Measurements from ENCODE around the gene RARA. TPM values are rescaled to one million over a fixed set of nuclear protein-coding genes. Genes with fewer than 3 reads are reported as not detected.

RARA gene
- polyA plus RNA-seq, 3 donors: 14.9 to 63.9 (median 29.4) TPM

DNA sequence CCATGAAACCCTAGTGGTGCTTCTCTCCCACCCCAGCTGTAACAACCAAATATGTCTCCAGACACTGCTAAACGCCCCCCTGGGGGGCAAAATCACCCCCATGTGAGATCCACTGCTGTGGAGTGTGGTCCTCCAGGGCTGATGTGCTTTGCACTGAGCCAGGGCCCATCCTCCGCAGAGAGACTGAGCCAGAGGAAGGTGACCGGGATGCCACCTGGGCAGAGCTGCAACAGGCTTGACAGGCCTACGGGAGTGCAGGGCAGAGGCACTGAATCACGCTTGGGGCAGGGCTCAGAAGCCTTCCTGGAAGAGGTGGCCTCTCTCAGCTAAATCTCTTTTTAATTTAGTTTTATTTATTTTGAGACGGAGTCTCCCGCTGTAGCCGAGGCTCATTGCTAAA, 51.1 kb downstream of the RARA start:
- no peak for DNase-seq
- peaks cover 36 to 45% (median 42%) of the 10 kb centered on the region in 3 donors for H3K27me3 Mint-ChIP-seq (ENCODE audit: low read depth in 3 of 3)
- H3K79me2 ChIP-seq (ENCODE audit: insufficient read depth, low read length): no peaks in the 10 kb centered on the region
- peak overlapping the region in 1 of 2 donors; percentile 46 for H3K4me3 Mint-ChIP-seq
- no peak overlapping the region for H3K4me3 ChIP-seq (replicated peaks in 1 of 3; ENCODE audit: low read depth in 2 of 3, low read length in 3 of 3)
- intact Hi-C loops (cut with micrococcal nuclease): loop anchor here in 1 of 2 donors (5.0 kb wide), 2 partner anchors 42 to 172 kb away; no protein-coding TSS in a partner anchor
- peaks cover 14 to 20% of the 10 kb centered on the region in 2 donors for H3K36me3 ChIP-seq (replicated peaks in 1 of 2; ENCODE audit: control insufficient read depth in 1 of 2, insufficient read depth in 2 of 2, low read length in 2 of 2)
- peaks cover 12 to 18% of the 10 kb centered on the region in 2 donors for H3K36me3 Mint-ChIP-seq
- no peak overlapping the region for H2AFZ ChIP-seq (ENCODE audit: insufficient read depth, low read depth, low read length, poor library complexity, severe bottlenecking)
- H3K9ac ChIP-seq (ENCODE audit: insufficient read depth, low read length, poor library complexity, severe bottlenecking): no peak overlapping the region
- peaks cover 0 to 35% of the 10 kb centered on the region in 2 donors for H3K27me3 ChIP-seq (ENCODE audit: control insufficient read depth in 2 of 2, insufficient read depth in 2 of 2, low read length in 2 of 2)
- no peak overlapping the region for H3K27ac ChIP-seq (ENCODE audit: low read depth in 1 of 2, low read length in 2 of 2)
- peaks cover 0 to 2% (median 0%) of the 10 kb centered on the region in 7 donors for H3K9me3 Mint-ChIP-seq
- H4K20me1 ChIP-seq (ENCODE audit: insufficient read depth, low read length): peaks cover 30% of the 10 kb centered on the region
- peak overlapping the region in 1 of 7 donors; percentile 23 for H3K27ac Mint-ChIP-seq
- peaks cover 28% of the 10 kb centered on the region for H3K4me1 Mint-ChIP-seq
- TF ChIP-seq CTCF (IDR thresholded peaks at IDR 0.05): no peak
- no peak overlapping the region for H3K4me2 ChIP-seq (replicated peaks; ENCODE audit: extremely low read depth, low read length, poor library complexity, severe bottlenecking)
- 100% methylated on average over 3 of the region's 8 CpGs for WGBS (ENCODE audit: insufficient coverage)
- no peaks in the 10 kb centered on the region for H3K9me3 ChIP-seq (replicated peaks in 1 of 2; ENCODE audit: control insufficient read depth in 1 of 2, insufficient read depth in 1 of 2, low read length in 2 of 2)
- H3K4me1 ChIP-seq (ENCODE audit: control insufficient read depth in 1 of 2, insufficient read depth in 2 of 2, low read length in 2 of 2): peaks cover 17 to 39% of the 10 kb centered on the region in 2 donors

GRCh38 chr17:40361063-40361924, 52.3 kb downstream of the RARA start:
- Histone ChIP-seq H3K4me3 (replicated peaks in 1 of 3; ENCODE audit: low read depth in 2 of 3, low read length in 3 of 3) (no peak overlapping the region), H3K9ac (ENCODE audit: insufficient read depth, low read length, poor library complexity, severe bottlenecking) (no peak overlapping the region), H3K27ac (ENCODE audit: low read depth in 1 of 2, low read length in 2 of 2) (no peak overlapping the region), H4K20me1 (ENCODE audit: insufficient read depth, low read length) (peaks cover 18% of the 10 kb centered on the region), H3K79me2 (ENCODE audit: insufficient read depth, low read length) (no peaks in the 10 kb centered on the region), H3K4me2 (replicated peaks; ENCODE audit: extremely low read depth, low read length, poor library complexity, severe bottlenecking) (no peak overlapping the region), H3K36me3 (replicated peaks in 1 of 2; ENCODE audit: control insufficient read depth in 1 of 2, insufficient read depth in 2 of 2, low read length in 2 of 2) (peaks cover 2 to 8% of the 10 kb centered on the region in 2 donors), H3K27me3 (ENCODE audit: control insufficient read depth in 2 of 2, insufficient read depth in 2 of 2, low read length in 2 of 2) (peaks cover 0 to 35% of the 10 kb centered on the region in 2 donors), H3K4me1 (ENCODE audit: control insufficient read depth in 1 of 2, insufficient read depth in 2 of 2, low read length in 2 of 2) (peaks cover 17 to 39% of the 10 kb centered on the region in 2 donors), H3K9me3 (replicated peaks in 1 of 2; ENCODE audit: control insufficient read depth in 1 of 2, insufficient read depth in 1 of 2, low read length in 2 of 2) (no peaks in the 10 kb centered on the region), H2AFZ (ENCODE audit: insufficient read depth, low read depth, low read length, poor library complexity, severe bottlenecking) (no peak overlapping the region)
- Mint-ChIP-seq H3K36me3 (peaks cover 3 to 8% of the 10 kb centered on the region in 2 donors), H3K9me3 (peaks cover 0 to 2% (median 0%) of the 10 kb centered on the region in 7 donors), H3K27me3 (ENCODE audit: low read depth in 3 of 3) (peaks cover 36 to 45% (median 44%) of the 10 kb centered on the region in 3 donors), H3K4me3 (peak overlapping the region in 1 of 2 donors; percentile 69), H3K4me1 (peaks cover 25% of the 10 kb centered on the region), H3K27ac (peak overlapping the region in 2 of 7 donors; percentile 40 to 50)
- peak in 1 of 3 donors; percentile 4 for DNase-seq
- intact Hi-C loops (cut with micrococcal nuclease): loop anchor here in 1 of 2 donors (5.0 kb wide), 2 partner anchors 41 to 171 kb away; no protein-coding TSS in a partner anchor
- WGBS (ENCODE audit: insufficient coverage): 73% methylated on average over 21 of the region's 32 CpGs
- TF ChIP-seq CTCF (IDR thresholded peaks at IDR 0.05): no peak

All from CD14-positive monocyte (primary cell).